ENCODE results near the gene DDX20.

Gene DDX20

DNA sequence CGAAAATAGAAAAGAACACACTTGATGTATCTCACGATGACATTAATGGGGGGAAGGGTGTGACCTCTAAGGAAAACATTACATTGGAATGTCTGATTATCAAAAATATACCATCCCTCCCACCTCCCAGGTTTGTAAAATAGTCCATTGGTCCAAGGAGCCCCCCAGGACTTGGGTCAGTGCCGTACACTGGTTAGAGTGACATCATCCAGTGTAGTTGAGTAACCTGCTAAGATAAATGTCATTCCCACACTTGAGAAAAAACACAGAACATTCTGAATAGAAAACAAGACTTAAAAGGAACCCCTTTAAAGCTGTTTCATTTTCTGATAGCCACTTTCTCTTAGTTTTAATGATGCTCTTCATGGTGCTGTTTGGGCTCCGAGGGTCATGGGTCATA, 15.2 kb downstream of the DDX20 start:
- TF ChIP-seq YY1 (IDR thresholded peaks at IDR 0.05; ENCODE audit: low read depth): no peak
- TF ChIP-seq, protein P1, sequence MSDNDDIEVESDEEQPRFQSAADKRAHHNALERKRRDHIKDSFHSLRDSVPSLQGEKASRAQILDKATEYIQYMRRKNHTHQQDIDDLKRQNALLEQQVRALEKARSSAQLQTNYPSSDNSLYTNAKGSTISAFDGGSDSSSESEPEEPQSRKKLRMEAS (IDR thresholded peaks at IDR 0.05): no peak
- TF ChIP-seq EP300 (IDR thresholded peaks at IDR 0.05; ENCODE audit: borderline replicate concordance): no peak
- TF ChIP-seq CREB1 (IDR thresholded peaks at IDR 0.05; ENCODE audit: low read depth): no peak
- no peak for TF ChIP-seq RAD21 (IDR thresholded peaks at IDR 0.05; ENCODE audit: low read depth)
- no peak for TF ChIP-seq CEBPB (IDR thresholded peaks at IDR 0.05)
- TF ChIP-seq TCF12 (IDR thresholded peaks at IDR 0.05; ENCODE audit: low read depth): no peak
- no peak for TF ChIP-seq TEAD4 (IDR thresholded peaks at IDR 0.05)
- no peak for TF ChIP-seq FOXM1 (IDR thresholded peaks at IDR 0.05; ENCODE audit: borderline replicate concordance, low read depth)
- TF ChIP-seq USF1 (IDR thresholded peaks at IDR 0.05): no peak
- no peak for TF ChIP-seq TAF1 (IDR thresholded peaks at IDR 0.05; ENCODE audit: low read depth)
- TF ChIP-seq NFIC (IDR thresholded peaks at IDR 0.05): no peak
- no peak for TF ChIP-seq REST (IDR thresholded peaks at IDR 0.05; ENCODE audit: low read depth)

GRCh38 chr1:111775966-111776365, 20.3 kb downstream of the DDX20 start:
- TF ChIP-seq TAF1 (IDR thresholded peaks at IDR 0.05; ENCODE audit: low read depth) (no peak), EGR1 (IDR thresholded peaks at IDR 0.05) (no peak), ZBTB7A (IDR thresholded peaks at IDR 0.05; ENCODE audit: low read depth) (no peak), YY1 (IDR thresholded peaks at IDR 0.05; ENCODE audit: low read depth) (no peak), USF1 (IDR thresholded peaks at IDR 0.05) (no peak), CEBPB (IDR thresholded peaks at IDR 0.05) (no peak)
- TF ChIP-seq, protein P1 (IDR thresholded peaks at IDR 0.05): no peak

- no peak for TF ChIP-seq CREB1 (IDR thresholded peaks at IDR 0.05; ENCODE audit: low read depth)
- no peak for TF ChIP-seq EP300 (IDR thresholded peaks at IDR 0.05; ENCODE audit: borderline replicate concordance)
- no peak for TF ChIP-seq FOXM1 (IDR thresholded peaks at IDR 0.05; ENCODE audit: borderline replicate concordance, low read depth)
- no peak for TF ChIP-seq EGR1 (IDR thresholded peaks at IDR 0.05)
- TF ChIP-seq YY1 (IDR thresholded peaks at IDR 0.05; ENCODE audit: low read depth): no peak
- TF ChIP-seq RAD21 (IDR thresholded peaks at IDR 0.05; ENCODE audit: low read depth): no peak
- no peak for TF ChIP-seq NFIC (IDR thresholded peaks at IDR 0.05)
- no peak for TF ChIP-seq REST (IDR thresholded peaks at IDR 0.05; ENCODE audit: low read depth)
- no peak for TF ChIP-seq TEAD4 (IDR thresholded peaks at IDR 0.05)
- TF ChIP-seq USF1 (IDR thresholded peaks at IDR 0.05): no peak
- TF ChIP-seq TAF1 (IDR thresholded peaks at IDR 0.05; ENCODE audit: low read depth): no peak
- TF ChIP-seq, protein P1 (IDR thresholded peaks at IDR 0.05): no peak
- no peak for TF ChIP-seq TCF12 (IDR thresholded peaks at IDR 0.05; ENCODE audit: low read depth)
- TF ChIP-seq ZBTB7A (IDR thresholded peaks at IDR 0.05; ENCODE audit: low read depth): no peak
- no peak for TF ChIP-seq CEBPB (IDR thresholded peaks at IDR 0.05)
These were observed 20.7 kb downstream of the DDX20 start for GRCh38 chr1:111776391-111776790.

DNA sequence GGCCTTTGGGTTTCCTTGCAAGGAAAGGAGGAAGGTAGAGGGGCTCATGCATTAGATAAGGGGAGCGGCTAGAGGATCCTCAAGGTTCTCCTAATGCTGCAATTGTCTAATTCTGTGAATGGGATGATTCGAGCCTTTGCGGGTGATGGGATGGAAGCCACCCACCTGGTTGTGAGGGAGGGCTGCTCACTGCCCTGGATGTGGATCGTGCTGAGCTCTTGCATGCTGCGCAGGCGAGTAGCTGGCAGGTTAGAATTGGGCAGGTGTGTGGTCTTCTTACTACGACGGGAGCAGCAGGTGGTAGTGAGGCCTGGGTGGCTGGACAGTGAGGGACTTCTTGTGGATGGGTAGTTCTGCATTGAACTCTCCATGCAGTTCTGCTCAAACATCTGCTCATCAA, 21.2 kb downstream of the DDX20 start:
- TF ChIP-seq CREB1 (IDR thresholded peaks at IDR 0.05; ENCODE audit: low read depth): no peak
- TF ChIP-seq NFIC (IDR thresholded peaks at IDR 0.05): no peak
- TF ChIP-seq RAD21 (IDR thresholded peaks at IDR 0.05; ENCODE audit: low read depth): no peak
- TF ChIP-seq EGR1 (IDR thresholded peaks at IDR 0.05): no peak
- TF ChIP-seq REST (IDR thresholded peaks at IDR 0.05; ENCODE audit: low read depth): no peak
- TF ChIP-seq EP300 (IDR thresholded peaks at IDR 0.05; ENCODE audit: borderline replicate concordance): no peak
- TF ChIP-seq YY1 (IDR thresholded peaks at IDR 0.05; ENCODE audit: low read depth): no peak
